IPS-NIHi11 (cell line): ENCODE measurements around the gene CCDC86.
A peak's percentile ranks its signal among the peaks of the same experiment; 100 is the strongest.

Source experiments
- DNase-seq: peaks from one replicate; pipeline ENCODE4 v3.0.0; 2012; ENCODE audit warnings: mixed read lengths, low spot score

CCDC86 gene

GRCh38 chr11:60831501-60832079 is 10.3 kb upstream of the CCDC86 start:
- no peak for DNase-seq

- DNase-seq = no peak
Measured at GRCh38 chr11:60834742-60835533, 7.0 kb upstream of the CCDC86 start.

GRCh38 chr11:60835534-60835846 is 6.4 kb upstream of the CCDC86 start:
- DNase-seq = no peak

GRCh38 chr11:60836866-60837515 is 4.9 kb upstream of the CCDC86 start:
- no peak for DNase-seq

- peak; percentile 52 for DNase-seq
Measured at GRCh38 chr11:60838132-60838531, 3.8 kb upstream of the CCDC86 start.

- no peak for DNase-seq
Measured at GRCh38 chr11:60840470-60841430, 1.2 kb upstream of the CCDC86 start.

- no peak for DNase-seq
Measured at GRCh38 chr11:60842668-60843600, 1.0 kb downstream of the CCDC86 start.

- DNase-seq = no peak
Measured at GRCh38 chr11:60844045-60844869, 2.3 kb downstream of the CCDC86 start.

GRCh38 chr11:60844870-60845221 is 2.9 kb downstream of the CCDC86 start:
- no peak for DNase-seq

GRCh38 chr11:60845338-60845737 is 3.4 kb downstream of the CCDC86 start:
- no peak for DNase-seq

- no peak for DNase-seq
Measured at GRCh38 chr11:60847281-60847680, 5.4 kb downstream of the CCDC86 start.

GRCh38 chr11:60847896-60848295 is 6.0 kb downstream of the CCDC86 start:
- no peak for DNase-seq

GRCh38 chr11:60848714-60849151 is 6.8 kb downstream of the CCDC86 start:
- no peak for DNase-seq

GRCh38 chr11:60849641-60850520 is 8.0 kb downstream of the CCDC86 start:
- DNase-seq = no peak

- no peak for DNase-seq
Measured at GRCh38 chr11:60851327-60852104, 9.6 kb downstream of the CCDC86 start.

GRCh38 chr11:60852117-60852981 is 10.4 kb downstream of the CCDC86 start:
- DNase-seq = peak; percentile 80
